Nephron (organoid): ENCODE measurements around the gene RELB.

ENCODE experiments used
- H3K27ac Mint-ChIP-seq, 3 experiments: 2 replicates each; pipeline ENCODE4 v1.8.0; 2020; ENCODE audit warnings: mixed read lengths in 3 of 3, mild to moderate bottlenecking in 2 of 3, moderate library complexity in 1 of 3
- H3K27me3 Mint-ChIP-seq: 2 replicates; pipeline ENCODE4 v1.8.0; 2021; ENCODE audit warnings: low read depth, mild to moderate bottlenecking, moderate library complexity, mixed read lengths
- H3K36me3 Mint-ChIP-seq: 2 replicates; pipeline ENCODE4 v1.8.0; 2020; ENCODE audit warnings: low read depth, mixed read lengths
- H3K4me1 Mint-ChIP-seq: 2 replicates; pipeline ENCODE4 v1.8.0; 2020; ENCODE audit warnings: mixed read lengths
- H3K4me3 Mint-ChIP-seq, 3 experiments: 2 replicates each; pipeline ENCODE4 v1.8.0; 2020; ENCODE audit warnings: mild to moderate bottlenecking in 3 of 3, mixed read lengths in 3 of 3, moderate library complexity in 2 of 3
- H3K9me3 Mint-ChIP-seq: 2 replicates; pipeline ENCODE4 v1.8.0; 2020; ENCODE audit warnings: mixed read lengths
- TF ChIP-seq, protein P1 (sequence below), 3 experiments: fragments of 200-600 bp; sonication (generic); IDR thresholded peaks; one replicate each; pipeline ENCODE4 v1.5.0; 2021; ENCODE audit warnings: antibody characterized with exemption in 3 of 3; ENCODE audit not compliant: unreplicated experiment in 3 of 3

RELB gene

DNA sequence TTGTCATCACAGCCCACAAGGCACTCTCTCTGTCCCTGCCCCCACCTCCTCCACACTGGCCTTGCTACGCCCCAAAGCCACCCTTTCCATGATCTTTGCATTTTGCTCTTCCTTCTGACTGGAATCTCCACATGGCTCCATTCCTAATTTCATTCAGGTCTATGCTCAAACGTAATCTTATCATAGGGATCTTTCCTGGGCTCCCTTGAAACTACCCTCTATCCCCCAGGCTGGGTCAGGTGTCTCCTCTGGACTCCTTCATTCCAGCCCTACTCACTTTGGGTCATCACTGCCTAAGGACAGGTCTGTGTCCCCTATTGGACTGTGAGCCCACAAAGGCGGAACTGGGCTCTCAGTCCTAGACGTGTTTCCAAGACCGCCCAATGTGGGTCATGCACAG is 80.9 kb downstream of the RELB start:
- Mint-ChIP-seq H3K4me3 (peak overlapping the region; percentile 64 to 80 (median 72)), H3K27ac (peak overlapping the region in 1 of 3 experiments; percentile 43), H3K9me3 (no peaks in the 10 kb centered on the region), H3K27me3 (peaks cover 9% of the 10 kb centered on the region), H3K4me1 (peaks cover 10% of the 10 kb centered on the region), H3K36me3 (peaks cover 17% of the 10 kb centered on the region)
- TF ChIP-seq, protein P1, sequence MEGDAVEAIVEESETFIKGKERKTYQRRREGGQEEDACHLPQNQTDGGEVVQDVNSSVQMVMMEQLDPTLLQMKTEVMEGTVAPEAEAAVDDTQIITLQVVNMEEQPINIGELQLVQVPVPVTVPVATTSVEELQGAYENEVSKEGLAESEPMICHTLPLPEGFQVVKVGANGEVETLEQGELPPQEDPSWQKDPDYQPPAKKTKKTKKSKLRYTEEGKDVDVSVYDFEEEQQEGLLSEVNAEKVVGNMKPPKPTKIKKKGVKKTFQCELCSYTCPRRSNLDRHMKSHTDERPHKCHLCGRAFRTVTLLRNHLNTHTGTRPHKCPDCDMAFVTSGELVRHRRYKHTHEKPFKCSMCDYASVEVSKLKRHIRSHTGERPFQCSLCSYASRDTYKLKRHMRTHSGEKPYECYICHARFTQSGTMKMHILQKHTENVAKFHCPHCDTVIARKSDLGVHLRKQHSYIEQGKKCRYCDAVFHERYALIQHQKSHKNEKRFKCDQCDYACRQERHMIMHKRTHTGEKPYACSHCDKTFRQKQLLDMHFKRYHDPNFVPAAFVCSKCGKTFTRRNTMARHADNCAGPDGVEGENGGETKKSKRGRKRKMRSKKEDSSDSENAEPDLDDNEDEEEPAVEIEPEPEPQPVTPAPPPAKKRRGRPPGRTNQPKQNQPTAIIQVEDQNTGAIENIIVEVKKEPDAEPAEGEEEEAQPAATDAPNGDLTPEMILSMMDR (IDR thresholded peaks at IDR 0.05; ENCODE audit: unreplicated experiment in 3 of 3) = no peak

DNA sequence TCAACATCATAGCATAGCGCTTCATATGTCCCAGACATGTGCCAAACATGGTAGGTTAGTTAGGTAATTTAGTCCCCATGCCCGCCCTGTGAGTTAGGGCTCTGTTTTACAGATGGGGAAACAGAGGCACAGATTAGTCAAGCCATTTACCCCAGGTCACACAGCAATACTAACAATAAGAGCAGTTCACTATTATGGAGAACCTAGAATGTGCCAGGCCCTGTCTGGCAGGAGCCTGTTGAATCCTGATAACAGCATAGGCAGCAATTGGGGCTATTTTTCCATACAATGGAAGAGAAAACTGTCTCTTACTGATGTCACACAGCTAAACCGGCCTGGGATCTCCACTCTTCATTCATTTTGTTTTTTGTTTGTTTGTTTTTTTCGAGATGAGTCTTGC is 85.2 kb downstream of the RELB start:
- Mint-ChIP-seq H3K9me3 (no peaks in the 10 kb centered on the region), H3K4me1 (peaks cover 14% of the 10 kb centered on the region), H3K27ac (no peak overlapping the region), H3K4me3 (no peak overlapping the region), H3K36me3 (peaks cover 26% of the 10 kb centered on the region), H3K27me3 (no peaks in the 10 kb centered on the region)
- TF ChIP-seq, protein P1 (IDR thresholded peaks at IDR 0.05; ENCODE audit: unreplicated experiment in 3 of 3) = no peak

- H3K9me3 Mint-ChIP-seq = no peaks in the 10 kb centered on the region
- H3K36me3 Mint-ChIP-seq = peaks cover 18% of the 10 kb centered on the region
- peaks cover 6% of the 10 kb centered on the region for H3K4me1 Mint-ChIP-seq
- no peaks in the 10 kb centered on the region for H3K27me3 Mint-ChIP-seq
- TF ChIP-seq, protein P1 (IDR thresholded peaks at IDR 0.05; ENCODE audit: unreplicated experiment in 3 of 3) = no peak
- no peak overlapping the region for H3K27ac Mint-ChIP-seq
- H3K4me3 Mint-ChIP-seq = peak overlapping the region in 2 of 3 experiments; percentile 7 to 50
Observed at GRCh38 chr19:45087531-45087930, 86.3 kb downstream of the RELB start.
